GM12864 (cell line): Measurements from ENCODE around the gene U2AF2.

Source experiments
- DNase-seq: peaks from one replicate; pipeline ENCODE4 v3.0.0-alpha.2; 2011; ENCODE audit warnings: low read depth
- H3K4me3 ChIP-seq: 2 replicates; pipeline ENCODE4 v1.5.1; 2011; ENCODE audit warnings: mild to moderate bottlenecking, low read depth, low read length, control low read depth
- TF ChIP-seq, protein P1 (sequence below): IDR thresholded peaks from 2 replicates; pipeline ENCODE4 v1.5.1; 2011; ENCODE audit warnings: low read depth, mild to moderate bottlenecking, moderate library complexity, low read length, control low read depth, inconsistent platforms; ENCODE audit errors: missing control alignments

The U2AF2 gene

DNA sequence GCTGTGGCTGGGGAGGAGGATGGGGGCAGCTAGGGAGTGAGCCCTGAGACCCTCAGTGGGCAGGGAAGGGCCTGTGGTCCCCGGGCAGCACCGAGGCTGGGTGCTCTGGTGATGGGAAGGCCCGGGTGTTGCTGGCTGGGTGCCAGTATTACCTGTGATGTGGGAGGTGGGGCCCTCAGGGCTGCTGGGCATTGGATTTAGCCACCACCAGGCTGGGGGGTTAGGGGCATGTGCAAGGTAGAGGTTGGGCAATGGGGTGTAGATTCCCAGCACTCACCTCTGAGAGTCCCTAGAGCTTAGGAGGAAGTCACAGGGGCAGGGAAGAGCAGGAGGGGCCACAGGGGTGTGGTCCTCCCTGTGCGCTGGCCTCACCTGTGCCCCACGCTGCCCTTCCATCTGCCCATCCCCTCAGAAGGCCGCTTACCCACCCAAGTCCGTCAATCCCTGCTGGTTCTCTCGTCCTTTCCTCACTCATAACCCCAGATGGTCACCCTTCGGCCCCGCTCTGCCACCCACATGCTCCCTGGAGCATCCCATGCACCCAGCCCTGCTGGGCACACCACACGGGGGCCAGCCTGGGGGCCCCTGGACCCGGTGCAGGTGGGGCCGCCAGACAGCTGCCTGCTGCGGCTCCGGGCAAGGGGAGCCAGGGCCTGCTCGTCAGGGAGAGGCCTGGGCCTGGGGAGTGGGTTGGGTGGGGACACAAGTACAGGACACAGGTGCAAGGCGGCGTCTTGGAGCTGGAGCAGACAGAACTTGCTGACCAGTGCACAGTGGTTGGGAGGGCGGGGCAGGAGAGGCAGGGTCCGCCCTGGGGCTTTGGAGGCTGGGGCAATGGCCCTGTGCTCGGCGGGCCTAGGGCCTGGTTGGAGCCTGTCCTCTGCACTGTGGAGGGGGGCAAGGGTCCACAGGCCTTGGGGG is 32.7 kb downstream of the U2AF2 start:
- TF ChIP-seq, protein P1, sequence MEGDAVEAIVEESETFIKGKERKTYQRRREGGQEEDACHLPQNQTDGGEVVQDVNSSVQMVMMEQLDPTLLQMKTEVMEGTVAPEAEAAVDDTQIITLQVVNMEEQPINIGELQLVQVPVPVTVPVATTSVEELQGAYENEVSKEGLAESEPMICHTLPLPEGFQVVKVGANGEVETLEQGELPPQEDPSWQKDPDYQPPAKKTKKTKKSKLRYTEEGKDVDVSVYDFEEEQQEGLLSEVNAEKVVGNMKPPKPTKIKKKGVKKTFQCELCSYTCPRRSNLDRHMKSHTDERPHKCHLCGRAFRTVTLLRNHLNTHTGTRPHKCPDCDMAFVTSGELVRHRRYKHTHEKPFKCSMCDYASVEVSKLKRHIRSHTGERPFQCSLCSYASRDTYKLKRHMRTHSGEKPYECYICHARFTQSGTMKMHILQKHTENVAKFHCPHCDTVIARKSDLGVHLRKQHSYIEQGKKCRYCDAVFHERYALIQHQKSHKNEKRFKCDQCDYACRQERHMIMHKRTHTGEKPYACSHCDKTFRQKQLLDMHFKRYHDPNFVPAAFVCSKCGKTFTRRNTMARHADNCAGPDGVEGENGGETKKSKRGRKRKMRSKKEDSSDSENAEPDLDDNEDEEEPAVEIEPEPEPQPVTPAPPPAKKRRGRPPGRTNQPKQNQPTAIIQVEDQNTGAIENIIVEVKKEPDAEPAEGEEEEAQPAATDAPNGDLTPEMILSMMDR: no peak
- no peak for DNase-seq
- H3K4me3 ChIP-seq: no peak overlapping the region

DNA sequence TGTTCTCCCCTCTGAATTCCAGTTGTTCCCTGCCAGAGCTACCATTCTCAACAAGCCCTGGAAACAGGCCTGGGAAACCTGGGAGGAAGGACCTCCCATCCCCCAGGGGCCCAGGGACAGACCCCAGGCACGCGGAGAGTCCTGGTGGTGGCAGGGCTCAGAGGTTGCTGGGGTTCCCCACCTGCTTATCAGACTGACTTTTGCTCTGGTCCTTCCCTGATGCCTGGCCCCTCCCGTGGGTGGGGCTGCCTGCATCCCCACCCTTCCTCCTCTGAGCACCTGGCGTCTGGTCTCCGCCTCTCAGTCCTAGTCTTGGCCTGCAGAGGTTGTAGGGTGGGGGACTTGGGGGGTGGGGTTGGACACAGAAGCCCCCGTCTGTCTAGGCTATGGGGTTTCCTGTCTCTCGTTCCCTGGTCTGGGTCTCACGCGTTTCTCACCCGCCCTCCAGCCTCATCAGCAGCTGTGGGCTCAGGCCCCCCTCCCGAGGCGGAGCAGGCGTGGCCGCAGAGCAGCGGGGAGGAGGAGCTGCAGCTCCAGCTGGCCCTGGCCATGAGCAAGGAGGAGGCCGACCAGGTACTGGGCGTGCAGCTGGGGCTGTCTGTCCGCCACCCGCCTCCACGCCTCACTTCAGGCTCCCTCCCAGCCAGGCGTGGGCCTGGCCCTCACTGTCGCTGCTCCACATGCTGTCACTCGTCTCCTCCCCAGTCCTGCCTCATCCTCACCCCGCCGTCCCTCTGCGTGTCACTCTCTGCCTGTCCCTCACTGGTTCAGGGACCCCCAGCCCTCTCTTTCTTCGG is 33.8 kb downstream of the U2AF2 start:
- no peak overlapping the region for H3K4me3 ChIP-seq
- TF ChIP-seq, protein P1: no peak
- no peak for DNase-seq

- TF ChIP-seq, protein P1: no peak
- DNase-seq: no peak
- no peak overlapping the region for H3K4me3 ChIP-seq
These were observed 34.7 kb downstream of the U2AF2 start for GRCh38 chr19:55689411-55690108.

DNA sequence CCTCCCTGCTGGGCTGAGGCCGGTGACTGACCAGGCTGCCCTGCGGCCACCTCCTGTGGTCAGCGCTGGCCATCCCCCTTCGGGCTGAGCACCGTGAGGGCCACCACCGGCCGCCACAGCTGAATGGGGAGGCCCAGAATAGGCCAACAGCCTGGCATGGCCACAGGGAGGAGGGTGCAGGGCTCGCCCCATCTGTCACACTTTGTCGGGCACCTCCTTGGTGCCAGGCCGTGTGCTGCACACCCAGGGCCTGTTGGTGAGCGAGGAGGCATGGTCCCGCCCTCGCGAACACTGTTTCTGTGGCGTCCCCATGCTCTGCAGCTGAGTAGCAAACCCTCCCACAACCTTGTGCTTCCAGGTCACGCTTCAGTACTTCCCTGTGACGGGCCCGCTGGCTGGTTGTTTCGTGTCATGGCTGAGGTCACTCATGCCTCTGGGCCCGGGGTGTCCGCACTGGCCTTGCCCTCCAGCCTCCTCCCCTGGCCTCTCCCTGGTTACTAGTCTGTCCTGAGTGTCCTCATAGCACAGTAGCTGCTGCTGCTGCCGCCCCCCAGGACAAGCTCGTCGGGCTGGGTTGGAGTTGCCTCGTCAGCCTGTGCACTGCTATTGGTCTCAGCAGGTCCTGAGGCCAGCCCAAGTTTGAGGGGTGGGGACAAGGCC is 35.4 kb downstream of the U2AF2 start:
- no peak overlapping the region for H3K4me3 ChIP-seq
- DNase-seq: no peak
- TF ChIP-seq, protein P1: no peak

DNA sequence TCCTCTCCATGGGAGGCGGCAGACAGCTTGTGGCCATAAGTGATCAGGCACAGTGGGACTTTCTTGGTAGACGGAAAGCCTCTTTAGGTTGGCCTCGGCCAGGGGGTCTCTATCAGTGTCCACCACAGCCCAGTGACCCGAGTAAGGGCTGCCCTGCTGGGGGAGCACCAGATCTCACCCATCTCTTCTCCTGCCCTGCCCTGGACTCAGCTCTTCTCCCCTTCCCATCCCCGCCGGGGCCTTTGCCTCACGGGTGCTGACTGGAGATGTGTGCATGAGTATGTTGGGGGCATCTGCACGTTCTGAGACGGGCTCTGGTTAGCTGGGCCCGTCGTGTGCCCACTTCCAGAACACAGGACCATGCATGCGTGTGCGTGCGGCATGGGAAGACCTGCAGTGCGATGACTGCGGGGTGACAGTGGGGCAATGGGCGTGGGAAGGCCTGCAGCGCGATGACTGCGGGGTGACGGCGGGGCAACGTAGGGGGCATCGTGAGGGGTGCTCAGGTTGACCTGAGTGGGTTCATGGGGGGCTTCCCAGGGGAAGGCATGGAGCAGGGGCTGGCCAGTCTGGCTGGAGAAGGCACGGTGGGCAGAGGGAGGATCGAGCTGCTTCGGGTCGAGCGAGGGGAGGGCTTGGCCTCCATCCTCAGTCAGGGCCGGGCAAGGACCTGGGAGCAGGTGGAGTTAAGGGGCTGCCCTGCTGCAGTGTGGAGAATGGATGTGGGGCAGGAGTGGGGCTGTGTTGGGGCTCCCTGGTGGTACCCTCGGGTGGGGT is 36.1 kb downstream of the U2AF2 start:
- no peak for DNase-seq

More for the DNA sequence above, 36.1 kb downstream of the U2AF2 start:
- H3K4me3 ChIP-seq: no peak overlapping the region
- TF ChIP-seq, protein P1: no peak
